OCI-LY3 (cell line): Measurements from ENCODE around the gene CHN2.

Source experiments
- H2AFZ ChIP-seq: fragments of 200-600, 300-600 bp; shearing (Covaris generic); 2 replicates; pipeline ENCODE4 v1.6.0; 2014; ENCODE audit warnings: antibody characterized with exemption, low read depth, low read length
- H3K27ac ChIP-seq: fragments of 200-600, 300-600 bp; sonication (generic); 2 replicates; pipeline ENCODE4 v1.5.1; 2014; ENCODE audit warnings: mild to moderate bottlenecking, low read length, moderate library complexity, mixed read lengths
- H3K27me3 ChIP-seq: fragments of 200-600, 300-600 bp; sonication (generic); 2 replicates; pipeline ENCODE4 v1.6.1; 2014; ENCODE audit warnings: low read depth, low read length, mixed read lengths
- H3K36me3 ChIP-seq: fragments of 200-600, 300-600 bp; sonication (generic); replicated peaks from 2 replicates; pipeline ENCODE3; 2014; ENCODE audit warnings: low read depth, low read length, mixed read lengths
- H3K4me1 ChIP-seq: fragments of 300-600, 200-600 bp; sonication (generic); 2 replicates; pipeline ENCODE4 v1.6.1; 2014; ENCODE audit warnings: low read length, mixed read lengths
- H3K4me2 ChIP-seq: fragments of 200-600, 300-600 bp; sonication (generic); 2 replicates; pipeline ENCODE4 v1.6.1; 2014; ENCODE audit warnings: low read length, mixed read lengths
- H3K4me3 ChIP-seq: fragments of 300-600, 200-600 bp; sonication (generic); 2 replicates; pipeline ENCODE4 v1.5.1; 2014; ENCODE audit warnings: antibody characterized with exemption, mild to moderate bottlenecking, low read length, moderate library complexity
- H3K79me2 ChIP-seq: fragments of 300-600, 200-600 bp; shearing (Covaris generic); 2 replicates; pipeline ENCODE4 v1.6.1; 2014; ENCODE audit warnings: mild to moderate bottlenecking, low read length, mixed read lengths
- H3K9ac ChIP-seq: fragments of 300-600, 200-600 bp; shearing (Covaris generic); 2 replicates; pipeline ENCODE4 v1.6.0; 2014; ENCODE audit warnings: mild to moderate bottlenecking, low read length, moderate library complexity
- H3K9me3 ChIP-seq: fragments of 200-600, 300-600 bp; shearing (Covaris generic); 2 replicates; pipeline ENCODE4 v1.6.1; 2014; ENCODE audit warnings: low read length, mixed read lengths; ENCODE audit not compliant: insufficient read depth
- H4K20me1 ChIP-seq: fragments of 200-600, 300-600 bp; sonication (generic); 2 replicates; pipeline ENCODE4 v1.6.1; 2016; ENCODE audit warnings: low read length, mixed read lengths; ENCODE audit not compliant: insufficient read depth
- CTCF ChIP-seq: fragments of 200-600, 300-600 bp; sonication (generic); IDR thresholded peaks from 2 replicates; pipeline ENCODE4 v1.5.1; 2014; ENCODE audit warnings: antibody characterized with exemption, low read length, low read depth
- EZH2phosphoT487 ChIP-seq: fragments of 200-600 bp; shearing (Covaris generic); IDR thresholded peaks from 2 replicates; pipeline ENCODE4 v1.6.1; 2018; ENCODE audit warnings: antibody characterized with exemption, mixed run types, low read depth

CHN2 gene

DNA sequence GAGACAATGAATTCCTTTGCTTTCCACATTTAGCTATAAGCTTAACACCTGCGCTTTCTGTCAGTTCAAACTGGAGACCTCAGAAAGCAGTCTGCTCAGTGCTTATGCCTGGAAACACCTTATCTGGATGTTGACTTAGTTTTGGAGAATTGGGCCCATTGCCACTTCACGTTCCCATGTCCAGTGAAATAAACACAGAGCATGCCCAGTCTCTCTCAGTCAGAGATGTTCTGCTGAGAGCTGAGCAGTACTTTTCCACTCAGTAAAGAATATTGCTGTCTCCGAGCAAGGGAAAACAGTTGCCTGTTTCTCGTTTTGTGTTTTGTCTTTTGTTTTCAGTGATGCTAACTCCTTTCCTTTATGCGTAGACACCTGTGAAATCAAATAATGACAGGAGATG is 285.9 kb downstream of the CHN2 start:
- TF ChIP-seq CTCF (no peak), EZH2phosphoT487 (no peak)
- Histone ChIP-seq H2AFZ (no peak overlapping the region), H3K27ac (no peak overlapping the region)

GRCh38 chr7:29480934-29481651 is 286.5 kb downstream of the CHN2 start:
- H3K79me2 ChIP-seq, result no peaks in the 10 kb centered on the region
- H3K36me3 ChIP-seq, result no peaks in the 10 kb centered on the region
- H2AFZ ChIP-seq, result no peak overlapping the region
- H3K9me3 ChIP-seq, result no peaks in the 10 kb centered on the region
- no peak overlapping the region for H3K4me2 ChIP-seq
- H3K27me3 ChIP-seq, result no peaks in the 10 kb centered on the region
- H3K4me3 ChIP-seq, result no peak overlapping the region
- no peak overlapping the region for H3K9ac ChIP-seq
- H4K20me1 ChIP-seq, result no peaks in the 10 kb centered on the region
- H3K4me1 ChIP-seq, result no peaks in the 10 kb centered on the region
- TF ChIP-seq EZH2phosphoT487, result no peak
- TF ChIP-seq CTCF, result no peak
- no peak overlapping the region for H3K27ac ChIP-seq

More for the DNA sequence above, 285.9 kb downstream of the CHN2 start:
- Histone ChIP-seq H3K4me1 (no peaks in the 10 kb centered on the region), H3K27me3 (peaks cover 1% of the 10 kb centered on the region; the same call in 1 of the 2 replicates), H3K9ac (no peak overlapping the region), H3K79me2 (no peaks in the 10 kb centered on the region), H3K4me3 (no peak overlapping the region), H3K4me2 (no peak overlapping the region), H3K9me3 (no peaks in the 10 kb centered on the region), H4K20me1 (no peaks in the 10 kb centered on the region), H3K36me3 (no peaks in the 10 kb centered on the region)

DNA sequence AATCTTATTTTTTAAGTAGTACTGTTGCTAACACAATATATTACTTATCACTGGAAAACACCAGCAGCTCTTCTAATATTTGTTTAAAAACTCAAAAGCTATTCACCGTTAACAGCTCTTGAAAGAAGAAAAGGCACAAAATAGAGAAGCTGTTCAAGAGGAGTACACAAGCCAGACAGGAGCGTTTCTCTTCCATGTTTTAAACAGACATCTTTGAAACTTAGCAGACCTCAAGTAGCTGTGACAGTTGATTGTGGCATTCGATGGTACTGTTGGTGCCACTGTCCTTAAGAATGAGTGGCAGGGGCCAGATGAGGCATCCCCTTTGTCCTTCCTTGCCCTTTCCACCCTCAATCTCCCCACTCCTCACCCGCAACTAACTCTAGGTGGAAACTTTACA is 287.5 kb downstream of the CHN2 start:
- no peaks in the 10 kb centered on the region for H3K9me3 ChIP-seq
- H3K4me3 ChIP-seq, result no peak overlapping the region
- H3K36me3 ChIP-seq, result no peaks in the 10 kb centered on the region
- no peak overlapping the region for H3K4me2 ChIP-seq
- no peak overlapping the region for H2AFZ ChIP-seq
- H3K4me1 ChIP-seq, result no peaks in the 10 kb centered on the region
- H3K27ac ChIP-seq, result no peak overlapping the region
- no peaks in the 10 kb centered on the region for H3K27me3 ChIP-seq
- H3K79me2 ChIP-seq, result no peaks in the 10 kb centered on the region
- no peaks in the 10 kb centered on the region for H4K20me1 ChIP-seq
- TF ChIP-seq CTCF (no peak), EZH2phosphoT487 (no peak)
- H3K9ac ChIP-seq, result no peak overlapping the region

GRCh38 chr7:29483219-29484104 is 288.9 kb downstream of the CHN2 start:
- Histone ChIP-seq H3K4me2 (no peak overlapping the region), H3K27ac (no peak overlapping the region), H2AFZ (no peak overlapping the region), H3K9me3 (no peaks in the 10 kb centered on the region), H3K4me1 (no peaks in the 10 kb centered on the region), H3K9ac (no peak overlapping the region), H3K27me3 (no peaks in the 10 kb centered on the region), H4K20me1 (no peaks in the 10 kb centered on the region), H3K4me3 (no peak overlapping the region), H3K36me3 (no peaks in the 10 kb centered on the region), H3K79me2 (no peaks in the 10 kb centered on the region)
- TF ChIP-seq EZH2phosphoT487 (no peak), CTCF (no peak)
